GM19324 (cell line): ENCODE measurements around the gene MEPCE.

Source experiments
- ATAC-seq: cut with Tn5 transposase; IDR thresholded peaks from one replicate; pipeline ENCODE4 v1.9.1; 2021; ENCODE audit warnings: mild to moderate bottlenecking, moderate library complexity; ENCODE audit not compliant: unreplicated experiment, low FRiP score

Gene MEPCE

GRCh38 chr7:100402241-100402640, 27.4 kb upstream of the MEPCE start:
- no peak for ATAC-seq

GRCh38 chr7:100406767-100407166, 22.9 kb upstream of the MEPCE start:
- ATAC-seq: no peak

- no peak for ATAC-seq
These were observed 22.1 kb upstream of the MEPCE start for GRCh38 chr7:100407285-100408180.

- no peak for ATAC-seq
These were observed 18.5 kb upstream of the MEPCE start for GRCh38 chr7:100411101-100411500.

GRCh38 chr7:100413346-100413745, 16.3 kb upstream of the MEPCE start:
- ATAC-seq: no peak

- no peak for ATAC-seq
These were observed 15.7 kb upstream of the MEPCE start for GRCh38 chr7:100413889-100414288.

- ATAC-seq: no peak
These were observed 14.2 kb upstream of the MEPCE start for GRCh38 chr7:100415448-100415847.

- no peak for ATAC-seq
These were observed 10.5 kb upstream of the MEPCE start for GRCh38 chr7:100418930-100419659.

GRCh38 chr7:100419660-100420226, 9.9 kb upstream of the MEPCE start:
- no peak for ATAC-seq

GRCh38 chr7:100423315-100423714, 6.3 kb upstream of the MEPCE start:
- ATAC-seq: no peak

GRCh38 chr7:100425347-100425746, 4.3 kb upstream of the MEPCE start:
- ATAC-seq: no peak

- no peak for ATAC-seq
These were observed 3.1 kb upstream of the MEPCE start for GRCh38 chr7:100426516-100426915.

- no peak for ATAC-seq
These were observed 1.9 kb upstream of the MEPCE start for GRCh38 chr7:100427762-100428198.

- peak; percentile 50 for ATAC-seq
These were observed 1.2 kb upstream of the MEPCE start, which contains the start of gene ZCWPW1 for GRCh38 chr7:100428199-100428966. Gene ZCWPW1, minus strand, starts transcription at chr7:100428703. Its CDS starts 8,054 bp downstream, at chr7:100420649.

- ATAC-seq: peak; percentile 64
These were observed 529 bp upstream of the MEPCE start for GRCh38 chr7:100428967-100429636.

- no peak for ATAC-seq
These were observed 1.1 kb downstream of the MEPCE start for GRCh38 chr7:100430493-100431285.

GRCh38 chr7:100431286-100431735, 1.7 kb downstream of the MEPCE start:
- ATAC-seq: no peak

- ATAC-seq: no peak
These were observed 2.4 kb downstream of the MEPCE start for GRCh38 chr7:100432053-100432452.
